Mesothelial cell of epicardium (in vitro differentiated cells): ENCODE data around the gene ZFR2. TPM values are rescaled to one million over a fixed set of nuclear protein-coding genes. Genes with fewer than 3 reads are reported as not detected.

Experiments used
- DNase-seq, 2 experiments: peaks; one replicate each; pipeline ENCODE4 v3.0.0; 2021; ENCODE audit warnings: low spot score in 2 of 2; ENCODE audit not compliant: unreplicated experiment in 2 of 2
- H3K27ac Mint-ChIP-seq: 2 replicates; pipeline ENCODE4 v1.8.0; 2021; ENCODE audit warnings: mixed read lengths
- H3K27me3 Mint-ChIP-seq: 2 replicates; pipeline ENCODE4 v1.8.0; 2021; ENCODE audit warnings: low read depth, mixed read lengths
- H3K36me3 Mint-ChIP-seq: 2 replicates; pipeline ENCODE4 v1.8.0; 2021; ENCODE audit warnings: mixed read lengths
- H3K4me1 Mint-ChIP-seq: 2 replicates; pipeline ENCODE4 v1.8.0; 2021; ENCODE audit warnings: mixed read lengths
- H3K4me3 Mint-ChIP-seq: 2 replicates; pipeline ENCODE4 v1.8.0; 2021; ENCODE audit warnings: mild to moderate bottlenecking, moderate library complexity, mixed read lengths
- H3K9me3 Mint-ChIP-seq: 2 replicates; pipeline ENCODE4 v1.8.0; 2021; ENCODE audit warnings: mixed read lengths
- total RNA-seq: library from RNA; stranded (reverse); gene quantifications from 3 replicates; pipeline ENCODE4 v1.2.1, GENCODE V29; 2021
- TF ChIP-seq, protein P1 (sequence below): fragments of 200-600 bp; sonication (generic); IDR thresholded peaks from one replicate; pipeline ENCODE4 v1.5.0; 2021; ENCODE audit warnings: antibody characterized with exemption; ENCODE audit not compliant: unreplicated experiment

Gene ZFR2
- total RNA-seq, 1 donor from 2014 or later = 3.6 TPM

DNA sequence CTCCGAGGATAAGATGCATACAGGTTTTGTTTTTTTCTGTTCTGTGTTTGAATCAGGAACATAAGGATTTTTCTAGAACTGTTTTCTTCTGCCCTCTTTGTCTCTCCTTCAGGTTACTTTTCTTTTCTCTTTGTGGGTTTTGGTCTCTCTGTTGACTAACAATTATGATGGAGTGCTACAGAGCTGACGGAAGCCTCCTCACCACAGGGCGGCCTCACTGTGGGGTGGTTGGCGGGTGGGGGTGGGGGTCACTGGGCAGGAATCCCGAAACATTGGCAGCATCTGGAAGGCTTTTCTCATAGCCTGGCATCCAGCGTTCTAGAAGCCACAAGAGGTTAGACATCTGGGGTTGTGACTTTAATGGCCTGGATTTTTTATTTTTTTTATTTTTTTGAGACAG, 70.7 kb downstream of the ZFR2 start:
- no peak for DNase-seq
- TF ChIP-seq, protein P1, sequence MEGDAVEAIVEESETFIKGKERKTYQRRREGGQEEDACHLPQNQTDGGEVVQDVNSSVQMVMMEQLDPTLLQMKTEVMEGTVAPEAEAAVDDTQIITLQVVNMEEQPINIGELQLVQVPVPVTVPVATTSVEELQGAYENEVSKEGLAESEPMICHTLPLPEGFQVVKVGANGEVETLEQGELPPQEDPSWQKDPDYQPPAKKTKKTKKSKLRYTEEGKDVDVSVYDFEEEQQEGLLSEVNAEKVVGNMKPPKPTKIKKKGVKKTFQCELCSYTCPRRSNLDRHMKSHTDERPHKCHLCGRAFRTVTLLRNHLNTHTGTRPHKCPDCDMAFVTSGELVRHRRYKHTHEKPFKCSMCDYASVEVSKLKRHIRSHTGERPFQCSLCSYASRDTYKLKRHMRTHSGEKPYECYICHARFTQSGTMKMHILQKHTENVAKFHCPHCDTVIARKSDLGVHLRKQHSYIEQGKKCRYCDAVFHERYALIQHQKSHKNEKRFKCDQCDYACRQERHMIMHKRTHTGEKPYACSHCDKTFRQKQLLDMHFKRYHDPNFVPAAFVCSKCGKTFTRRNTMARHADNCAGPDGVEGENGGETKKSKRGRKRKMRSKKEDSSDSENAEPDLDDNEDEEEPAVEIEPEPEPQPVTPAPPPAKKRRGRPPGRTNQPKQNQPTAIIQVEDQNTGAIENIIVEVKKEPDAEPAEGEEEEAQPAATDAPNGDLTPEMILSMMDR = no peak
- H3K4me3 Mint-ChIP-seq = no peak overlapping the region
- no peak overlapping the region for H3K27ac Mint-ChIP-seq
- peaks cover 51% of the 10 kb centered on the region for H3K27me3 Mint-ChIP-seq
- peaks cover 1% of the 10 kb centered on the region for H3K4me1 Mint-ChIP-seq
- no peaks in the 10 kb centered on the region for H3K36me3 Mint-ChIP-seq
- peaks cover 11% of the 10 kb centered on the region for H3K9me3 Mint-ChIP-seq

DNA sequence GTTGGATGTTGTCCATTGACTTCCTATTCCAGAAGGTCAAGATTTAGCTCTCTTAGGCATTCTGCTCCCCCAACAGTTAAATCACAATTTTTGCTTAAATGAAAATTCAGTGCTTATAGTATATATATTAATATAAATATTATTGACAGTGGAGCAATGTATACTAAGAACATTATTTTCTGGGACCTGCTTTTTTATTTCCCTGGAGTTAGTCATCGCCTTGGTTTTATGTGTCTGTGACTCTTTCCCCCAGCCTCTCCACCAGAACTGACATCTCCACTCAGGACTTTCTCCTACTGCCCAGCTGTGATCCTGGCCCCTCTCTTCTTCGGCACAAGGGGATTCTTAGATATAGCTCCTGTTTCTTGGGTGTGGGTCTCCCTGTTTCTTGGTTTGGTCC, 72.5 kb downstream of the ZFR2 start:
- TF ChIP-seq, protein P1 = no peak
- H3K9me3 Mint-ChIP-seq = peaks cover 11% of the 10 kb centered on the region
- peaks cover 39% of the 10 kb centered on the region for H3K27me3 Mint-ChIP-seq
- no peak overlapping the region for H3K4me3 Mint-ChIP-seq
- H3K36me3 Mint-ChIP-seq = no peaks in the 10 kb centered on the region
- no peaks in the 10 kb centered on the region for H3K4me1 Mint-ChIP-seq
- no peak overlapping the region for H3K27ac Mint-ChIP-seq
- no peak for DNase-seq

- Mint-ChIP-seq H3K4me3 (no peak overlapping the region), H3K4me1 (no peaks in the 10 kb centered on the region), H3K9me3 (peaks cover 11% of the 10 kb centered on the region), H3K27me3 (peaks cover 38% of the 10 kb centered on the region), H3K27ac (no peak overlapping the region), H3K36me3 (no peaks in the 10 kb centered on the region)
- TF ChIP-seq, protein P1 = no peak
- no peak for DNase-seq
Observed at GRCh38 chr19:3793799-3794198, 75.0 kb downstream of the ZFR2 start.

DNA sequence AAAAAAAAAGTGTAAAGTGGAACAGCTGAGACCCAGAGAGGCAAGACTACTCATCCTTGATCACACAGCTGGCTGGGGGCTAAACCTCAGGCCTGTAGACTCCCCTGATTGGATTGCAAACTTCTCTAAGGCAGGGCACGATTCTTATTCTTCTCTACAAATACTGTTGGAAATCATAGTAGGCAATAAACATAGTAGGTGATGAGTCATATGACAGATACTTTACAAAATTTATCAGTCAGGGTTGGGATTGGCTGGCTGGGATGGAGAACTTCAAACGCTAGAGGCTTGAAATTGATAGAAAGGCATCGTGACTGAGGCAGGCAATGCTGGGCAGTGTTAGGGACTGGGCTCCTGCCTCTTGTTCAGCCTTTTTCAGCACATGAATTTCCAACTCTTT, 76.7 kb downstream of the ZFR2 start:
- Mint-ChIP-seq H3K9me3 (peaks cover 11% of the 10 kb centered on the region), H3K4me1 (no peaks in the 10 kb centered on the region), H3K4me3 (no peak overlapping the region), H3K27me3 (peaks cover 45% of the 10 kb centered on the region), H3K27ac (no peak overlapping the region), H3K36me3 (no peaks in the 10 kb centered on the region)
- DNase-seq = no peak
- TF ChIP-seq, protein P1 = no peak

DNA sequence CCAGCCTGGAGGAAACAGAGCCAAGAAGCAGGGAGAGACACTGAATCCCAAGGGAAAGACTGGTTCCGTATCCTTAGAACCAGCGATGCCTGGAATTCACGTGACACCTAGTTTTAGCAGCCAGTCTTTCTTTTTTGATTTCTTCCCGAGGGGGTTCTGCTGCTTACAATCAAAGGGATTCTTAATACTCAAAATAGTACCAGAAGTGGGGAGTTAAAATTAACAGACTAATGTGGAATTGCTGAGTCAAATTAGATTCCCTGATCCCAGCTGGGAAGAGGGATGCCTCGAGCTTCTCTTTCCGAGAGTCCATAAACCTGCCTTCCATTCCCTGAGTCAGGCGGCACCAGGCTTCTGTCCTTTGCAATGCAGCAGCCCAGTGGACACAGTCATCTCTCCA, 77.9 kb downstream of the ZFR2 start:
- Mint-ChIP-seq H3K36me3 (no peaks in the 10 kb centered on the region), H3K9me3 (peaks cover 4% of the 10 kb centered on the region)

More for the DNA sequence above, 77.9 kb downstream of the ZFR2 start:
- Mint-ChIP-seq H3K4me3 (no peak overlapping the region), H3K4me1 (no peaks in the 10 kb centered on the region), H3K27ac (no peak overlapping the region), H3K27me3 (peaks cover 51% of the 10 kb centered on the region)
- TF ChIP-seq, protein P1 = no peak
- no peak for DNase-seq
